GM18519 (cell line): ENCODE measurements around the gene SGO2.
"Not testable (repeated sequence)": the region's sequence is repeated elsewhere in the genome, so short reads cannot be mapped to it uniquely, and the experiment has no call there.

Experiments used
- ATAC-seq: cut with Tn5 transposase; IDR thresholded peaks from one replicate; pipeline ENCODE4 v1.9.1; 2021; ENCODE audit warnings: mild to moderate bottlenecking, moderate library complexity; ENCODE audit not compliant: unreplicated experiment, low FRiP score

SGO2 gene

GRCh38 chr2:200618590-200619021 lies 92.6 kb downstream of the SGO2 start:
- no peak for ATAC-seq

GRCh38 chr2:200619279-200619678 lies 93.3 kb downstream of the SGO2 start:
- ATAC-seq = no peak

GRCh38 chr2:200620606-200621390 lies 94.8 kb downstream of the SGO2 start:
- ATAC-seq = no peak

GRCh38 chr2:200622106-200622505 lies 96.1 kb downstream of the SGO2 start:
- no peak for ATAC-seq

- ATAC-seq = no peak
These were observed 98.0 kb downstream of the SGO2 start for GRCh38 chr2:200624026-200624425.

- ATAC-seq = no peak
These were observed 98.7 kb downstream of the SGO2 start for GRCh38 chr2:200624658-200625057.

GRCh38 chr2:200625282-200625681 lies 99.3 kb downstream of the SGO2 start:
- no peak for ATAC-seq

GRCh38 chr2:200625958-200626363 lies 100.0 kb downstream of the SGO2 start:
- no peak for ATAC-seq

GRCh38 chr2:200627110-200627770 lies 101.2 kb downstream of the SGO2 start:
- no peak for ATAC-seq

- not testable (repeated sequence) for ATAC-seq
These were observed 102.5 kb downstream of the SGO2 start for GRCh38 chr2:200628461-200628860.

- no peak for ATAC-seq
These were observed 105.3 kb downstream of the SGO2 start for GRCh38 chr2:200631287-200631686.
